ENCODE results near the gene PRR16.

- TF ChIP-seq EZH2 (optimal IDR thresholded peaks at IDR 0.05; ENCODE audit: low read depth, low read length) (no peak), CTCF (IDR thresholded peaks at IDR 0.05; ENCODE audit: low read length) (no peak)
These were observed 112.5 kb downstream of the PRR16 start for GRCh38 chr5:120576588-120576987.
